ENCODE measurements around the gene CNTD1.

DNA sequence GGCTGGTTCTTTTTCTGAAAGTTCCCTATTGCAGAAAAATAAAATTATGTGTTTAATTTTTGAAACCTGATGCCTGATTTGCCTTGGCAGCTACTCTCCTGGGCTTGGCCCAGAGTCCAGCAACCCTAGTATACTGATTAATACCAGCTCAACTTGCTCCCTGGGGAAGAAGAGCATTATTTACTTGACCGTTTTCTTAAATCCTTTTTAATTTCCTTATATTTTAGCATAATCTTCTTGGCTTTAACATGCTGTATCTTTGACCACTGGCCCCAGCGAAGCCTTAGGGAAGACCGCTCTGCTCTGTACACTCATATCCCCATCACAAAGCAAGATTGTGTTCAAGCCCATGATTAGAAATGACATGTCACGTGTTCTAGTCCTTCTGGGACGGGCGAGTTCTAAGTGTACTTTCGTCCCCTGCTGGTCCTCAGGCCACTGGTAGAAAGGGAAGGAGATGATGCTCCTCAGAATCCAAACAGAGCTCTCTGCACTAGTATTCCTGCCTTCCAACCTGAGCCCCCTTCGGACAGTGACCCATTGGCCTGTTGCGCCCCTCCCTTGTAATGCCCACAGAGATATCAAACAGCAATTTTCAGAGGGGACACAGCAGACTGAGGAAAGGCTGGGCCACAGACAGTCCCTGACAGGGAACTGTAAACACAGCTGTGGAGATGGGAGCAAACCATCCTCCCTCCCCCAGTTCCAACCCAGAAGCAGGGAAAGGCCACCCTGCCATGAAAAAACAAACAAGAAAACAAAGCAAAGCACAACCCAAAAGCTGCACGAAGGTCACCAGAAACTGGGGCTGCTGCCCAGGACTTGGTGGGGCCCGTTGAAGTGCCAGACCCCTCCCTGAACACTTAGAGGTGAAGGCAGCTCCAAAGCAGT lies 49.5 kb upstream of the CNTD1 start:
- TF ChIP-seq POLR2AphosphoS5 (IDR thresholded peaks at IDR 0.05; ENCODE audit: low read depth, low read length) = no peak
- no peak for TF ChIP-seq POLR2A (IDR thresholded peaks at IDR 0.05; ENCODE audit: low read depth, low read length)

Measured in GM12892 (cell line).